Liver (tissue), 3 donors: ENCODE data around the gene KRT76.

Experiments used
- HNF4A ChIP-seq, 2 donors: conservative IDR thresholded peaks; 2 replicates each; pipeline ENCODE4 v1.6.1; 2016; ENCODE audit warnings: antibody characterized with exemption in 2 of 2, mild to moderate bottlenecking in 2 of 2
- HNF4G ChIP-seq: IDR thresholded peaks from 2 replicates; pipeline ENCODE4 v1.6.1; 2016; ENCODE audit warnings: antibody characterized with exemption
- JUND ChIP-seq, 2 donors: IDR thresholded peaks; 2 replicates each; pipeline ENCODE4 v1.6.1; 2016; ENCODE audit warnings: antibody characterized with exemption in 2 of 2
- NR2F2 ChIP-seq: IDR thresholded peaks from 2 replicates; pipeline ENCODE4 v1.6.1; 2016; ENCODE audit warnings: antibody characterized with exemption
- RAD21 ChIP-seq, 2 donors: IDR thresholded peaks; 2 replicates each; pipeline ENCODE4 v1.6.1; 2016; ENCODE audit warnings: antibody characterized with exemption in 2 of 2, mild to moderate bottlenecking in 2 of 2
- TAF1 ChIP-seq: conservative IDR thresholded peaks from 2 replicates; pipeline ENCODE4 v1.6.1; 2016; ENCODE audit warnings: antibody characterized with exemption, mild to moderate bottlenecking
- YY1 ChIP-seq: IDR thresholded peaks from 2 replicates; pipeline ENCODE4 v1.6.1; 2016; ENCODE audit warnings: antibody characterized with exemption, mild to moderate bottlenecking
- TF ChIP-seq, protein P1 (sequence below): fragments of 150-350 bp; IDR thresholded peaks from 2 replicates; pipeline ENCODE4 v1.5.1; 2017; ENCODE audit warnings: improper control_type of control experiment, low read depth, low read length; ENCODE audit not compliant: missing input control
- TF ChIP-seq, protein P2 (sequence below): IDR thresholded peaks from 2 replicates; pipeline ENCODE4 v1.6.1; 2016; ENCODE audit warnings: antibody characterized with exemption
- TF ChIP-seq, protein P3 (sequence below): IDR thresholded peaks from 2 replicates; pipeline ENCODE4 v1.6.1; 2016; ENCODE audit warnings: antibody characterized with exemption, mild to moderate bottlenecking
- donor health status: healthy.
- donor health status: healthy.

DNA sequence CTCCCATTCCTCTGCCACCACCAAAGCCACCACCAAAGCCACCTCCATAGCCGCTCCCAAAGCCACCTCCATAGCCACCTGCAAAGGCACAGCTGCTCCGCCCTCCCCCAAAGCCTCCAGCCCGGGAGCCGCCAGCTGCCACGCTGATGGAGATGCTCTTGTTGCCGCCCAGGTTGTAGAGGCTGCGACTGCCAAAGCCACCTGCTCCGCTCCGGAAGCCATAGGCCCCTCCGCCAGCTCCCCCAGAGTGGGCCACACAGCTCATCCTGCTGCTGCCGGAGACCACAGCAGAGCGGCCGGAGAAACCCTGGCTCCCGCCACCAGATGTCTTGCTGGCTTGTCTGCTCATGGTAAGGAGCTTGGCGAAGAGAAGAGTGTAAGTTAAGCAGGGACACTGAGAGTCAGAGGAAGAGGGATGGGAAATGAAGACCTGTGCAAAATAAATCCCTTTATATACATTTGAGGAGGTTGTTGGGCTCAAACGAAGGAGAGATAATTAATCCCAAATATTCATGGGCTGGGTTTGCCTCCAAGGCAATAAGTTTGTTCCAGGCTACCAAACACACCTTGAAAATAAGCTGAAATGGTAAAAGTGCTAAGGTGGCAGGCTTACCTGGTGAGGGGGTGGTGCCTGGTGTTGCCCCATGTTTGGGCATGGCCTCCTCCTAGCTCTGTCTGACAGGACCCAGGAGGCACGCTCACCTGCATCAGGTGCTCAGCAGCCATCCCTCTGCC, 18.7 kb upstream of the KRT76 start, which contains the start of gene KRT3:
- TF ChIP-seq, protein P1, sequence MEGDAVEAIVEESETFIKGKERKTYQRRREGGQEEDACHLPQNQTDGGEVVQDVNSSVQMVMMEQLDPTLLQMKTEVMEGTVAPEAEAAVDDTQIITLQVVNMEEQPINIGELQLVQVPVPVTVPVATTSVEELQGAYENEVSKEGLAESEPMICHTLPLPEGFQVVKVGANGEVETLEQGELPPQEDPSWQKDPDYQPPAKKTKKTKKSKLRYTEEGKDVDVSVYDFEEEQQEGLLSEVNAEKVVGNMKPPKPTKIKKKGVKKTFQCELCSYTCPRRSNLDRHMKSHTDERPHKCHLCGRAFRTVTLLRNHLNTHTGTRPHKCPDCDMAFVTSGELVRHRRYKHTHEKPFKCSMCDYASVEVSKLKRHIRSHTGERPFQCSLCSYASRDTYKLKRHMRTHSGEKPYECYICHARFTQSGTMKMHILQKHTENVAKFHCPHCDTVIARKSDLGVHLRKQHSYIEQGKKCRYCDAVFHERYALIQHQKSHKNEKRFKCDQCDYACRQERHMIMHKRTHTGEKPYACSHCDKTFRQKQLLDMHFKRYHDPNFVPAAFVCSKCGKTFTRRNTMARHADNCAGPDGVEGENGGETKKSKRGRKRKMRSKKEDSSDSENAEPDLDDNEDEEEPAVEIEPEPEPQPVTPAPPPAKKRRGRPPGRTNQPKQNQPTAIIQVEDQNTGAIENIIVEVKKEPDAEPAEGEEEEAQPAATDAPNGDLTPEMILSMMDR: no peak
- no peak for TF ChIP-seq YY1
- no peak for TF ChIP-seq RAD21 (IDR thresholded peaks at IDR 0.05)
- TF ChIP-seq NR2F2: no peak
- TF ChIP-seq HNF4G: no peak
- no peak for TF ChIP-seq JUND (IDR thresholded peaks at IDR 0.05)
- TF ChIP-seq, protein P2, sequence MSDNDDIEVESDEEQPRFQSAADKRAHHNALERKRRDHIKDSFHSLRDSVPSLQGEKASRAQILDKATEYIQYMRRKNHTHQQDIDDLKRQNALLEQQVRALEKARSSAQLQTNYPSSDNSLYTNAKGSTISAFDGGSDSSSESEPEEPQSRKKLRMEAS: no peak
- TF ChIP-seq, protein P3, sequence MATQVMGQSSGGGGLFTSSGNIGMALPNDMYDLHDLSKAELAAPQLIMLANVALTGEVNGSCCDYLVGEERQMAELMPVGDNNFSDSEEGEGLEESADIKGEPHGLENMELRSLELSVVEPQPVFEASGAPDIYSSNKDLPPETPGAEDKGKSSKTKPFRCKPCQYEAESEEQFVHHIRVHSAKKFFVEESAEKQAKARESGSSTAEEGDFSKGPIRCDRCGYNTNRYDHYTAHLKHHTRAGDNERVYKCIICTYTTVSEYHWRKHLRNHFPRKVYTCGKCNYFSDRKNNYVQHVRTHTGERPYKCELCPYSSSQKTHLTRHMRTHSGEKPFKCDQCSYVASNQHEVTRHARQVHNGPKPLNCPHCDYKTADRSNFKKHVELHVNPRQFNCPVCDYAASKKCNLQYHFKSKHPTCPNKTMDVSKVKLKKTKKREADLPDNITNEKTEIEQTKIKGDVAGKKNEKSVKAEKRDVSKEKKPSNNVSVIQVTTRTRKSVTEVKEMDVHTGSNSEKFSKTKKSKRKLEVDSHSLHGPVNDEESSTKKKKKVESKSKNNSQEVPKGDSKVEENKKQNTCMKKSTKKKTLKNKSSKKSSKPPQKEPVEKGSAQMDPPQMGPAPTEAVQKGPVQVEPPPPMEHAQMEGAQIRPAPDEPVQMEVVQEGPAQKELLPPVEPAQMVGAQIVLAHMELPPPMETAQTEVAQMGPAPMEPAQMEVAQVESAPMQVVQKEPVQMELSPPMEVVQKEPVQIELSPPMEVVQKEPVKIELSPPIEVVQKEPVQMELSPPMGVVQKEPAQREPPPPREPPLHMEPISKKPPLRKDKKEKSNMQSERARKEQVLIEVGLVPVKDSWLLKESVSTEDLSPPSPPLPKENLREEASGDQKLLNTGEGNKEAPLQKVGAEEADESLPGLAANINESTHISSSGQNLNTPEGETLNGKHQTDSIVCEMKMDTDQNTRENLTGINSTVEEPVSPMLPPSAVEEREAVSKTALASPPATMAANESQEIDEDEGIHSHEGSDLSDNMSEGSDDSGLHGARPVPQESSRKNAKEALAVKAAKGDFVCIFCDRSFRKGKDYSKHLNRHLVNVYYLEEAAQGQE: no peak
- no peak for TF ChIP-seq TAF1
- no peak for TF ChIP-seq HNF4A (conservative IDR thresholded peaks at IDR 0.05)
